BJ (cell line): ENCODE data around the gene UPF2. TPM values are rescaled to one million over a fixed set of nuclear protein-coding genes. Genes with fewer than 3 reads are reported as not detected.

Experiments
- CTCF ChIA-PET: fragments of 350-600 bp; formaldehyde crosslinking; extraction: SDS; loops from one replicate; lab custom pipeline; 2021; ENCODE audit warnings: antibody characterized with exemption, inconsistent platforms; lab: Yijun Ruan, JAX
- POLR2A ChIA-PET: fragments of 300-600 bp; sonication (Branson Sonifier 250); formaldehyde crosslinking; extraction: SDS; loops from one replicate; lab custom pipeline; 2021; ENCODE audit warnings: antibody characterized with exemption; lab: Charles Lee
- DNase-seq: peaks from one replicate; pipeline ENCODE4 v3.0.0-alpha.2; 2011; ENCODE audit warnings: low read depth
- H3K27me3 ChIP-seq: 2 replicates; pipeline ENCODE4 v1.6.0; 2011; ENCODE audit warnings: low read length; ENCODE audit not compliant: control insufficient read depth, insufficient read depth
- H3K36me3 ChIP-seq: 2 replicates; pipeline ENCODE4 v1.5.1; 2011; ENCODE audit warnings: low read length; ENCODE audit not compliant: control insufficient read depth, insufficient read depth
- H3K4me3 ChIP-seq: 2 replicates; pipeline ENCODE4 v1.5.1; 2011; ENCODE audit warnings: low read depth, mild to moderate bottlenecking, control low read depth, low read length
- CTCF ChIP-seq: IDR thresholded peaks from 2 replicates; pipeline ENCODE4 v1.5.1; 2011; ENCODE audit warnings: low read depth, mild to moderate bottlenecking, control low read depth, inconsistent platforms, low read length, moderate library complexity; ENCODE audit not compliant: insufficient read depth
- polyA plus RNA-seq: library from polyadenylated mRNA; depleted of rRNA; stranded (reverse); fragments of >200 nt; gene quantifications from 2 replicates; pipeline ENCODE4 v1.2.3, GENCODE V29; 2011

Gene UPF2
- polyA plus RNA-seq, 1 experiment = 5.5 TPM

- no peak for TF ChIP-seq CTCF
- no peak overlapping the region for H3K4me3 ChIP-seq
- ChIA-PET CTCF (interaction anchor here (0.7 to 1.7 kb wide), 2 partner anchors 8 to 166 kb away, joined by 3 read pairs; no protein-coding TSS in a partner anchor), POLR2A (interaction anchor here (0.6 kb wide), 1 partner anchor 10 kb away, joined by 7 read pairs; no protein-coding TSS in a partner anchor)
- no peaks in the 10 kb centered on the region for H3K27me3 ChIP-seq
- DNase-seq = no peak
- H3K36me3 ChIP-seq = no peaks in the 10 kb centered on the region; the same call in 1 of the 2 replicates
These were observed 92.1 kb downstream of the UPF2 start for GRCh38 chr10:11950325-11951018.

- CTCF ChIA-PET = interaction anchor here (0.9 kb wide), 1 partner anchor 19 kb away, joined by 3 read pairs; no protein-coding TSS in a partner anchor
- no peak for TF ChIP-seq CTCF
- Histone ChIP-seq H3K36me3 (peaks cover 1% of the 10 kb centered on the region), H3K4me3 (no peak overlapping the region), H3K27me3 (no peaks in the 10 kb centered on the region)
- no peak for DNase-seq
- POLR2A ChIA-PET = no interaction called here
These were observed 93.5 kb downstream of the UPF2 start for GRCh38 chr10:11949152-11949551.

GRCh38 chr10:11946652-11947051 is 96.0 kb downstream of the UPF2 start:
- ChIA-PET POLR2A (no interaction called here), CTCF (no interaction called here)
- H3K36me3 ChIP-seq = peaks cover 1% of the 10 kb centered on the region
- TF ChIP-seq CTCF = no peak
- no peak overlapping the region for H3K4me3 ChIP-seq
- H3K27me3 ChIP-seq = no peaks in the 10 kb centered on the region
- DNase-seq = no peak

- DNase-seq = no peak
- Histone ChIP-seq H3K36me3 (peaks cover 11% of the 10 kb centered on the region), H3K4me3 (no peak overlapping the region), H3K27me3 (no peaks in the 10 kb centered on the region)
- POLR2A ChIA-PET = no interaction called here
- TF ChIP-seq CTCF = no peak
- CTCF ChIA-PET = interaction anchor here (1.3 kb wide), 1 partner anchor 14 kb away, joined by 3 read pairs; no protein-coding TSS in a partner anchor
These were observed 106.0 kb downstream of the UPF2 start for GRCh38 chr10:11936389-11937152.

GRCh38 chr10:11934262-11934661 is 108.3 kb downstream of the UPF2 start:
- Histone ChIP-seq H3K4me3 (no peak overlapping the region), H3K36me3 (peaks cover 14% of the 10 kb centered on the region), H3K27me3 (no peaks in the 10 kb centered on the region)
- TF ChIP-seq CTCF = no peak
- ChIA-PET CTCF (no interaction called here), POLR2A (no interaction called here)
- no peak for DNase-seq
